Liver (tissue), 3 donors: ENCODE results near the gene ANKRD33.

Experiments used
- CTCF ChIP-seq: fragments of 150-350 bp; IDR thresholded peaks from 2 replicates; pipeline ENCODE4 v1.5.1; 2017; ENCODE audit warnings: improper control_type of control experiment, low read depth, low read length; ENCODE audit not compliant: missing input control
- FOXA1 ChIP-seq: IDR thresholded peaks from 2 replicates; pipeline ENCODE4 v1.6.1; 2016; ENCODE audit warnings: antibody characterized with exemption
- JUND ChIP-seq, 2 donors: IDR thresholded peaks; 2 replicates each; pipeline ENCODE4 v1.6.1; 2016; ENCODE audit warnings: antibody characterized with exemption in 2 of 2
- NR2F2 ChIP-seq: IDR thresholded peaks from 2 replicates; pipeline ENCODE4 v1.6.1; 2016; ENCODE audit warnings: antibody characterized with exemption
- RAD21 ChIP-seq, 2 donors: IDR thresholded peaks; 2 replicates each; pipeline ENCODE4 v1.6.1; 2016; ENCODE audit warnings: antibody characterized with exemption in 2 of 2, mild to moderate bottlenecking in 2 of 2
- TAF1 ChIP-seq: conservative IDR thresholded peaks from 2 replicates; pipeline ENCODE4 v1.6.1; 2016; ENCODE audit warnings: antibody characterized with exemption, mild to moderate bottlenecking
- ZBTB33 ChIP-seq: IDR thresholded peaks from 2 replicates; pipeline ENCODE4 v1.6.1; 2016; ENCODE audit warnings: antibody characterized with exemption
- TF ChIP-seq, protein P1 (sequence below): IDR thresholded peaks from 2 replicates; pipeline ENCODE4 v1.6.1; 2016; ENCODE audit warnings: antibody characterized with exemption
- donor health status: healthy.
- donor health status: healthy.

DNA sequence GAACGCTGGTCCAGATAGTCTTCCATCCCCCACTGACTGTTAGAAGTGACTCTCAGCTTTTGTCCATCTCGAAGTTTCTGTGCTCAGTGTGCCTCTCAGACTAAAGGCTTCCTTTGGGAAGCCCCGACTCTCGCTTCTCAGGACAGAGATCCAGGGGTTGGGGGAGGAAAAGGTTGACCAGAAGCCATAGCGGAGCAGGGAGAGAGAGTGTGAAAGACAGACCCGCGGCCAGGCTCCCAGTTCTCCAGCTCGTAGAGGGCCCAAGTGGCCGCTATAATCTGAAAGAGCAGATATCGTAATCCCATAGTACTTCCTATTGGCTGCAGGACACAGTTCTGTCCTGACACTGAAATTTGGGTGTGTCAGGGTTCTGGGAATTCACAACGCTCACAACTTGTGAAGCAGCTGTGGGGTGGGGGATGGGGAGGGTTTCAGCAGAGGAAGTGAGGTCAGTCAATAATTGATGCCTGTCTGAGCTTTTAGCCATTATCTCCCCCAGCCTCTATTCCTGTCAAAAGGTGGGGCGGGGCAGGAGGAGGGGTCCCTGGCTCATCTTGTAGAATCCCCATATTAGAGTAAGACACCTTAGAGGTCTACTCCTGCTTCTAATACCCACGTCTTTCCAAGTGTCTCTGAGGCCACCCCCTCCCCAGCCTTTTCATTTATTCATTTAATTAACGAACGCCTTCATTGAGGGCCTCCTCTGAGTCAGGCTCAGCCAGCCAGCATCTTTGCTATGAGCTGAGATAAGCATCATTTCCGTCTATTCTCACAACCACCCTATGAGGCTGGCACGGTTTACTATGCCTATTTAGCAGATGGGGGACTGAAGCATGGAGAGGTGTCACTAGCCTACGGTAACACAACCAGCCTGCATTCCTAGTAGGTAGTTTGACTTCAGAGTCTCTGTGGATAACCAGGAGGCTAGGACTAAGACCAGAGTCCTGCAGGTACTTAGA lies 17.8 kb downstream of the ANKRD33 start:
- TF ChIP-seq CTCF: no peak
- no peak for TF ChIP-seq FOXA1
- TF ChIP-seq NR2F2: no peak
- TF ChIP-seq TAF1: no peak
- no peak for TF ChIP-seq ZBTB33
- no peak for TF ChIP-seq RAD21 (IDR thresholded peaks at IDR 0.05)
- no peak for TF ChIP-seq JUND (IDR thresholded peaks at IDR 0.05)
- TF ChIP-seq, protein P1, sequence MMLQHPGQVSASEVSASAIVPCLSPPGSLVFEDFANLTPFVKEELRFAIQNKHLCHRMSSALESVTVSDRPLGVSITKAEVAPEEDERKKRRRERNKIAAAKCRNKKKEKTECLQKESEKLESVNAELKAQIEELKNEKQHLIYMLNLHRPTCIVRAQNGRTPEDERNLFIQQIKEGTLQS: no peak
